GM10266 (cell line): ENCODE results near the gene ARID5B.

Experiments
- DNase-seq: peaks from one replicate; pipeline ENCODE4 v3.0.0; 2012; ENCODE audit errors: extremely low spot score
- CTCF ChIP-seq: IDR thresholded peaks from 2 replicates; pipeline ENCODE4 v1.5.1; 2012; ENCODE audit warnings: mild to moderate bottlenecking, low read depth; ENCODE audit not compliant: control insufficient read depth, insufficient read depth; ENCODE audit errors: missing control alignments

ARID5B gene

GRCh38 chr10:61953183-61953582, 51.7 kb downstream of the ARID5B start:
- no peak for TF ChIP-seq CTCF
- no peak for DNase-seq

- no peak for DNase-seq
- TF ChIP-seq CTCF = no peak
These were observed 56.3 kb downstream of the ARID5B start for GRCh38 chr10:61957806-61958205.

GRCh38 chr10:61958311-61958710, 56.8 kb downstream of the ARID5B start:
- no peak for DNase-seq
- no peak for TF ChIP-seq CTCF

- no peak for TF ChIP-seq CTCF
- DNase-seq = no peak
These were observed 57.3 kb downstream of the ARID5B start for GRCh38 chr10:61958805-61959204.

GRCh38 chr10:61959814-61960213, 58.3 kb downstream of the ARID5B start:
- no peak for DNase-seq
- no peak for TF ChIP-seq CTCF

GRCh38 chr10:61960396-61961120, 59.1 kb downstream of the ARID5B start:
- TF ChIP-seq CTCF = no peak
- no peak for DNase-seq

GRCh38 chr10:61961278-61961677, 59.8 kb downstream of the ARID5B start:
- DNase-seq = no peak
- TF ChIP-seq CTCF = no peak
